ENCODE data around the gene NEDD4L. TPM values are rescaled to one million over a fixed set of nuclear protein-coding genes. Genes with fewer than 3 reads are reported as not detected.

NEDD4L gene
- total and polyA plus RNA-seq, 10 of the 15 experiments (the other 5 are each of a cell fraction or from before 2014, with no cell fraction given): 7.4 to 24.0 (median 17.7) TPM

DNA sequence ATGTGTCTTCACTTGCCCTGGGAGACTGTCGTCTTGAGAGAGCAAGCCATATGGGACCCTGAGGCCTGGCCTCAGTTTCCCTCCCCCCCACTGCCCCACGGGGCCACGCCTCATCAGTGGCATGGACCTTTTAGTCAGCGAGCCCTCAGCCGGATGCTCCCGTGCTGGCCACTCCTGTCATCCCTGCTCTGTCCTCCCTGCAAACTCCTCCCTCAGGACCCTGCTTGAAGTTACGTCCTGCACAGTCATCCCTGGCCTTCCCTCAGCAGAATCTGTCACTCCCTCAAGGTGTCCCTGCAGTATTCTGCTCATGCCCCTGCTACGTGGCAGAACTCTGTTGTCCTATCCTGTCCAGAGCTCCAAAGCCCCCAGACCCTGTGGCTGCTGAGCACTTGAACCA is 265.1 kb downstream of the NEDD4L start:
- Histone ChIP-seq H3K27me3 (replicated peaks in 1 of 2; ENCODE audit: control insufficient read depth in 2 of 2, insufficient read depth in 2 of 2, low read length in 1 of 2) (no peaks in the 10 kb centered on the region), H3K4me1 (ENCODE audit: control insufficient read depth, insufficient read depth, low read length) (peaks cover 17% of the 10 kb centered on the region), H2AFZ (ENCODE audit: control insufficient read depth, low read depth, low read length) (no peak overlapping the region), H3K4me2 (ENCODE audit: control insufficient read depth, insufficient read depth) (no peak overlapping the region), H3K79me2 (ENCODE audit: control insufficient read depth, insufficient read depth, low read length) (no peaks in the 10 kb centered on the region), H3K27ac (ENCODE audit: control insufficient read depth, insufficient read depth) (no peak overlapping the region), H4K20me1 (ENCODE audit: control insufficient read depth, insufficient read depth) (no peaks in the 10 kb centered on the region), H3K9me3 (replicated peaks; ENCODE audit: control insufficient read depth, insufficient read depth, low read length) (peaks cover 9% of the 10 kb centered on the region), H3K4me3 (no peak overlapping the region), H3K36me3 (ENCODE audit: control insufficient read depth in 2 of 2, insufficient read depth in 2 of 2, low read length in 1 of 2) (no peaks in the 10 kb centered on the region), H3K9ac (ENCODE audit: control insufficient read depth, insufficient read depth, low read length) (no peak overlapping the region)
- 73% methylated on average over 8 of the region's 8 CpGs for WGBS (ENCODE audit: insufficient coverage, insufficient replicate concordance, low lambda C conversion rate, missing lambda C conversion rate)
- FAIRE-seq: no peak
- no peak for ATAC-seq
- CTCF ChIA-PET: interaction anchor here (1.1 to 1.2 kb wide), 2 partner anchors 24 to 128 kb away, joined by 3 to 4 read pairs; no protein-coding TSS in a partner anchor
- intact Hi-C loops (cut with micrococcal nuclease; ENCODE audit: unreplicated experiment) (no loop called here), in situ Hi-C loops (cut with MboI) (no loop called here)
- DNase-seq (ENCODE audit: low read depth, low spot score): no peak
- RAD21 ChIA-PET (ENCODE audit: unreplicated experiment): no interaction called here
- no TSS peak for BruUV-seq (replicated peaks)
- TF ChIP-seq, protein P1, sequence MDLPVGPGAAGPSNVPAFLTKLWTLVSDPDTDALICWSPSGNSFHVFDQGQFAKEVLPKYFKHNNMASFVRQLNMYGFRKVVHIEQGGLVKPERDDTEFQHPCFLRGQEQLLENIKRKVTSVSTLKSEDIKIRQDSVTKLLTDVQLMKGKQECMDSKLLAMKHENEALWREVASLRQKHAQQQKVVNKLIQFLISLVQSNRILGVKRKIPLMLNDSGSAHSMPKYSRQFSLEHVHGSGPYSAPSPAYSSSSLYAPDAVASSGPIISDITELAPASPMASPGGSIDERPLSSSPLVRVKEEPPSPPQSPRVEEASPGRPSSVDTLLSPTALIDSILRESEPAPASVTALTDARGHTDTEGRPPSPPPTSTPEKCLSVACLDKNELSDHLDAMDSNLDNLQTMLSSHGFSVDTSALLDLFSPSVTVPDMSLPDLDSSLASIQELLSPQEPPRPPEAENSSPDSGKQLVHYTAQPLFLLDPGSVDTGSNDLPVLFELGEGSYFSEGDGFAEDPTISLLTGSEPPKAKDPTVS (IDR thresholded peaks at IDR 0.05; ENCODE audit: low read depth, low read length): no peak
- TF ChIP-seq HDGF (IDR thresholded peaks at IDR 0.05): no peak
- TF ChIP-seq HCFC1 (IDR thresholded peaks at IDR 0.05; ENCODE audit: low read length): no peak
- no peak for TF ChIP-seq NR2F1 (conservative IDR thresholded peaks at IDR 0.05)
- TF ChIP-seq POU2F2 (IDR thresholded peaks at IDR 0.05; ENCODE audit: borderline replicate concordance, low read depth, low read length): no peak
- TF ChIP-seq EP300 (IDR thresholded peaks at IDR 0.05; ENCODE audit: borderline replicate concordance in 1 of 2, control insufficient read depth in 1 of 2, low read depth in 2 of 2, low read length in 2 of 2): no peak
- TF ChIP-seq, protein P2, sequence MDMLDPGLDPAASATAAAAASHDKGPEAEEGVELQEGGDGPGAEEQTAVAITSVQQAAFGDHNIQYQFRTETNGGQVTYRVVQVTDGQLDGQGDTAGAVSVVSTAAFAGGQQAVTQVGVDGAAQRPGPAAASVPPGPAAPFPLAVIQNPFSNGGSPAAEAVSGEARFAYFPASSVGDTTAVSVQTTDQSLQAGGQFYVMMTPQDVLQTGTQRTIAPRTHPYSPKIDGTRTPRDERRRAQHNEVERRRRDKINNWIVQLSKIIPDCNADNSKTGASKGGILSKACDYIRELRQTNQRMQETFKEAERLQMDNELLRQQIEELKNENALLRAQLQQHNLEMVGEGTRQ (IDR thresholded peaks at IDR 0.05; ENCODE audit: borderline replicate concordance, low read depth, low read length): no peak
- SMC1A ChIA-PET (ENCODE audit: uncharacterized antibody, unreplicated experiment): interaction anchor here (0.5 to 0.9 kb wide), 2 partner anchors 8 to 225 kb away, joined by 3 read pairs; no protein-coding TSS in a partner anchor
- POLR2A ChIA-PET: no interaction called here
